NCI-H345 treated with DMSO at 0.1 percent for 48 hours (cell line): Measurements from ENCODE around the gene HECW1.

Experiments used
- DNase-seq: peaks from one replicate; lab custom pipeline; 2025; ENCODE audit not compliant: unreplicated experiment; lab: John Stamatoyannopoulos, UW

The HECW1 gene

DNA sequence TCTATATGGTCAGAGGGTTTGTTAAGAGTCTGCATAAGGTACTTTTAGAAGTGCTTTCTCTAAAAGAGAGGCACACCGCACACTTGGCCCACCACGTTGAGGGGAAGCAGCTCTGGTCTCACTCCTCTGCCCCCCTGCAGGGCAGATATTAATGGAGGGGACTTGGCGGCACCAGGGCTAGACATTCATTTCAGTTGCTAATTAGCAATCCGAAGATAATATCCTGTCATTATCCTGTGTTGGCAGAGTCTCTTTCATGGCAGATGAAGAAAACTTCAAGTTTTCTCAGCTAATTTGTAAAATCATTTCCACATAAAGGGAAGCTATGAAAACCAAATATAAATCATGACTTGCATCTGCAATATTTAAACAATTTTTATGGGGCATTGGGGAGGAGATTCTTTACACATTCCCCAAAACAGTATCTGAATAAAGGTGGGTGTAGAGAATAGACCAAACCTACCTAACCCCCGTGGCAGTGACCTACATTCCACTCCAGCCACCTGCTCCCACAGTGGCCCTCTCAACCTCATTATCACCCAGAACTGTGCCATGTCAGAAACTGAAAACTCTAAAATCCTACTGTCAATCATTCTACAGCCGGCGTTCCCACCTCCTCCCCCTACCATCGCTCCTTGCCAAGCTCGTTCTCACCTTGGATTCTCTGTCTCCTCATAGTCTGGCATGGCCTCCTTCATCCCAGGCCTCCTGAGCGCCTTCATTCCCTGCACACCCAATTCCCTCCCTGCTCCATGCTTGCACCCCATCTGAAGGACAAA lies 416.3 kb downstream of the HECW1 start:
- DNase-seq: no peak

DNA sequence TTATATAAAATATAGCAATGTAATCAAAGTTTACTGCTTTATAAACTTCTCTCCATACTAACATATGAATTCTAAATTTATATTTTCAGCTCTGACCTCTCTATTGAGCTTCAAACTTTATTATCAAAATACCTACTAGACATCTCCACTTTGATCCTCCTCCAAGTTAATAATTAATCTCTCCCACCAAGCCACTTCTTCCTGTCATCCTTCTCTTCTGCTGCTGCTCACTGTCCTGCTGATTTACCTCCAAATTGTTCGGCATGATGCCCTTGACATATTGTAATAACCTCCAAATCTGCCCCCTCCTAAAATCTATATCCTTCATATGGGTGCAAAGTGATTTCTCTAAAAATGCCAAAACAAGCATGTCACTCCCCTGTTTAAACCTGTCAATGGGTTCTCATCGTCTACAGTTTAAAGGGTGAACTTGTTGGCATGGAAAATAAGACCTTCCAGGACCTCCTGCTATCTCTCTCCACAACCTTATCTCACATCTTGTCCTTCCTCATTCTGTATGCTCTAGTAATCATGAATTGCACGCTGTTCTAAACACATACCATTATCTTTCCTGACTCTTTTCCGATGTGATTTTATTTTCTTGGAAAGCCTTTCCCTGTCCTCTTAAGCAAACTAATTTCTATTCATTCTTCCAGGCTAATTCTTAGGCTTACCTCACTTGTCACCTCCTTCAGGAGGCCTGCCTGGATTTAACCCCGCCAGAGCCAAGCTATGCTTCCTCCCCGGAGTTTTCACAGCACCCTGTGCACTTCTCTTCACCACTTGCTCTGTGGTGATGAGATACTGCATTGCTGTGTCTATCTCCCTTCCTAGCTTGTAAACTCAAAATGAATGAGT lies 418.3 kb downstream of the HECW1 start:
- no peak for DNase-seq

DNA sequence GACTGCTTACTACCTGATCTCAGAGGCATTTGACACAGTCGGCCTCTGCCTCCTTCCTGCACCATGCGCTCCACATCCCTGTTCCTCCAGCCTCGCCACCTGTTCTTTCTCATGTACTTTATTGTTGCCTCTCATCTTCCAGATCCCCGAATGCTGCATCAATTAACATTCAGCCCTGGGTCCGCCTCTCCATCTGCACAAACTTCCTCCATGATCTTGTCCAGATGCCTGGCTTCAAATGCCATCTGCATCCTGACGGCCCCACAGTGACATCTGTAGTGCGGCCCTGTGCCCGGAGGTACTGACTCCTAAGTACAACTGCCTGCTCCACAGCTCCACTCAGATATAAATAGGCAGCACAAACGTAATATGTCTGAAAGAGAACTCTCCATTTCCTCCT lies 419.3 kb downstream of the HECW1 start:
- DNase-seq: no peak

DNA sequence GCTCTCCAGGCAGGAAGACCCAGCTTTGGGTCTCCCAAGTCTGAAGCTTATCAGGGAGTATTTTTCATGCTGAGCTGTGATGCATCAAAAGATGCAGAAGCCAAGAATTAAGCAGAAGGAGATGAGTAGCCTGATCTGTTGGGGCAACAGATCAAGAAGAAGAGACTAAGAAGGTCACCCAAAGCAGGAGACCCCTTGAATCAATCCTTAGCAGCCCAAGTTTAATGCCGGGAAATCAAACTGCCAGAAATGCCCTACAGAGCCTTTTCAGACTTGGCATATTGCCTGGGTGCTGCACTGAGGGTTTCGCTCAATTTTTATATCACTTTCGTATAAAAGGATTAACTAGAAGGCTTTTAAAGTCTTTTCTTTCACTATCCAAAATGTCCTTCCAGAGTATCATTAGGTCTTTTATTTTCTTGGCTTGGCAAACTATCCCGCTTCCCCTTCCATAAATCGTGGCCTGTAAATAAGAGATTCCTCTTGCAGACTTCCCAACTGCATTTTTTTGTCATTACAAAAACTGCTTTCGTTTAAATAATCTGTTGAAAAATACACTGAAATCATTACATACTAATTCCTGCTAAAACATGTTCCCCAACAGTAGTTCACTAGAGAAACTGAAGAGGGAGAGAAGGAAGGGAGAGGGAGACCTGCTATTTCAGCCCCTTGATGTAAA lies 421.5 kb downstream of the HECW1 start:
- DNase-seq: no peak

DNA sequence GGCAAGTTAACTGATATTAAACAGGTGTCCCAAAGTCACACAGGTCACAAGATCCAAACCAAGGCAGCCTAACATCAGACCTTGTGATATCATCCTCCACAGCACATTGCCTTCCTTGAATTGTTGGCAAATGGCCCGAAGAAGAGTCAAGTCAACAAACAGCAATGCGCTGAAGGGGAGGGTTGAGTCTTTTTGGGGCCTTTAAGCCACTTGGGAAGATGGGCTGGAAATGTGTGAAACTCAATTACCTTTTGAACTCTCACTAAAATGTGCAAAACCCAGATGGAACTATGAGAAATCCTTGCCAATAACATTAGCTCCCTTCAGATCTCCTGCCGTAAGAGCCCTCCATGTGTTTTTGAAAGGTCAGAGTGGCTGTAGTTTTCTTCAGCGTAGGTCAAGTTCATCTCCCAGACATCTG lies 422.6 kb downstream of the HECW1 start:
- DNase-seq: no peak

DNA sequence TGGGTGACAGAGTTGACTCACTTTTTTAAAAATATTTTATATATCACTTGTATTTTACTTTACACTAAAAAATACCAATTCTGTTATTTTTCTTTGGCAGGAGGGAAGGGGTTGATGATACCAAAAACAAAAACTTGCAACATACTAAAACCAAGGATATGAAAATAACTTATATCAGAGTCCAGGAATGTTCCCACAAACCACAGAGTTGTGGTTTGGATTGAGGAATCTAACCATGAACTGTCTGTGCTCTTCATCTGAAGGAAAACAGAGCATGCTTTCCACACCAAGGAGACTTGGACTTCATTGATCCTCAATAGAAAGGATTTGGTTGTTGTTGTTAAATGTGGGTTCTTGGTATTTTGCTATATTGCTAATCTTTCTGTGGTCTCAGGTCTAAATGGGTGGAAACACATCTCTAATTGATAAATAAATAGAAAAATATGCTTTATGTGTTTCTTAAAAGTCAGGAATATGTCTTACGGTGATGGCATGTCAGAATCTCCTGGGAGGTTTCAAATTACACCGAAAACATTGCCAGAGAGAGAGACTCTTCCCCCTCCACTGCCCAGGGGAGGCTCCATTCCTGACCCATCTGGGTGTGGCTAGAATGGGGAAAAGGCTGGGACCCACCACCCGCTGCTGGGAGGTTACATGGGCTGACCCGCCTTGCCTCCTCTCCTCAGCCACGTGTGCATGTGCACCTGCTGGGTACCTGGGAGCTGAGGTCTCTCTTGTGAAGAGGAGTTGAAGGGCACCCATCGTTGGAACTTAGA lies 423.6 kb downstream of the HECW1 start:
- DNase-seq: no peak

DNA sequence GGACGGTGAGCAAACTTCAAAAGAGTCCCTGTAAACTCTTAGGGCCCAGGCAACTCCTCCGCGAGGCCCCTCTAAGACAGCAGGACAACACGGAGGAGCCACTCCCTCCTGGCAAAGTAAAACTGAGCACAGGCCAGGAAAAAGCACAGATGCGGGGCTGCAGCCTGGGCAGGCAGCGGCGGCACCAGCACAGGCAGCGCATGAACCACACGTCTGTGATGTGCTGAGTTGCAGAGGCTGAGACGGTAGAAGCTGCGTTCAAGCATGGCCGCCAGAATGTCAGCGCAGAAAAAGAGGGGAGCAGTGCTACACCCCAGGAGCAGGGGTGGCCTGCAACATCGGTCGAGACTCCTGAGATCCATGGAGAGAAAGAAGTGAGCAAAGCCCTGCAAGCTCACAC lies 424.3 kb downstream of the HECW1 start:
- no peak for DNase-seq

DNA sequence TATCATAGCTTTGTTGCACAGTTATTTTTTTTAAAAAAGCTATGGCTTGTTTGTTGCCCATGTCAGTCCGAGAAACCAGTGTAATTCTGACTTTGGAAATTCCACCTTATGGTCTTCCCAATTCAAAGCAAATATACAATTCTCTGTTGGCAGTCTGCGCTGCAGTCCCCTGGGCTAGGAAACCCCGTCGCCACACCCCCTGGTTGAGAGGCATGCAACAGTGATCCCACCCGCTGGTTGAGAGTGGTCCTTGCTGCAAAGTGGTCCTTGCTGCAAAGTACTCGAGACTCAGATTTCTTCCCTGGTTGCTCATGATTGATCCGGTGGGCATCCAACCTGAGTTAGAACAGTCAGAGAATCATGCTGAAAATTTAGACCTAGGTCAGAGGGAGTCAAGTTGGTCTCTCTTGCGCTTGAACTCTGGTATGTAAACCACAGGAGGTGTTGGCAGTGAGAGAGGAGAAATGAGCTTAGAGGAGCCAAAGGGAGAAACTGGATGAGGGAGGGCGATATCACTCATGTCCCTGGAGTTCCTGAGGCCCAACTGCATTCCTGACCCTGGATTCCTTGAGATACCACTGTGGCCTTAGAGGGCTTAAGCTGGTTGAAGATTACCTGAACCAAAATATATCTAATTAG lies 425.4 kb downstream of the HECW1 start:
- no peak for DNase-seq

DNA sequence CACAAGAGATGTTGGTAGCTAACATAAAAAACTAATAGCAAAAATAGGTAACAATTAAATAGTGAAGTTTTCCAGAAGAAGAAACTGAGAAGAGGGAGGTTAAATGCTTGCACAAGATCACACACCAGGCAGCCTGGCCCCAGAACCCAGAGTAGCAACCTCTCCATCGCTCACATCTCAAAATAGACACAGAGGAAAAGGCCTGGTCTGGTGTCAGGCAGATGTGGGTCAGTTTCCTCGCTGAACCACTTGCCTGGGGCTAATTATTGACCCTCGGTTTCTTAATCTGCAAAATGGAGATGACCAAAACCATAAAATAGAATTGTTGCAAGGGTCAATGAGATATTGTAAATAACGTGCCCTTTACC lies 425.9 kb downstream of the HECW1 start:
- DNase-seq: no peak

DNA sequence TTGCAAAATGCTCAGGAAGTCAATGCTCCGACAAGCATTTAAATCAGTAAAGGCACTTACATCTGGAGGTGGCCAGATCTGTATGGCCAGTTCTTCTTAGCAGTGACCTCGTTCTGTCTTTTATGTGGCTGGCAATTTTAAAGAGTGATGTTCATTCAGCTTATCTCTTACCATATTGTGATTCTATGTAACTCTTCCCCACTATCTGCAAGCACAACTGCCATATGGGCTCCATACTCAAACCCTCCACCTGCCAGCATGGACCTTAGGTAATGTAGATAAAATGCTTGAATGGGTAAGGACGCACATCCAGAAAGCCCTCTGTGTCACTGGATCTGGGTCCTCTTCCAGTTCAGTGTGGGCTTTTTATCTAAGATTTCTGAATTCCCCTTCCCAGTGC lies 428.0 kb downstream of the HECW1 start:
- DNase-seq: no peak

DNA sequence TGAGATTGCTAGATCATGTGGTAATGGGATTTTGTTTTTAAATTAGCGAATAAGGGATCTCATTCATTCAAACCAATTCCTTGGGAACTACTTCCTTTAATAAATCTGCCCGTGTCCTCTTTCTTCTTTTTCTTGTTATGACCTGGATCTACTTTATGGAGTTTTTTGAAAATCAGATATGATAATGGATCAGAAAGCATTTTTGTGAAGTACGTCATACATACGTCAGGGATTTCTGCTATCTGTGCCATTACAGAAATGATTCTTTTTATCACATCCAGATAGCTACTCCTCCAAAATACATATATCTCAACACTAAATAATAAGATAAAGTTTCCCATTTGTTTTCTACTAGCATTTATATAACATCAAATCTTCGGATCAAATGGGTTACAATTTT lies 430.3 kb downstream of the HECW1 start:
- DNase-seq: no peak

DNA sequence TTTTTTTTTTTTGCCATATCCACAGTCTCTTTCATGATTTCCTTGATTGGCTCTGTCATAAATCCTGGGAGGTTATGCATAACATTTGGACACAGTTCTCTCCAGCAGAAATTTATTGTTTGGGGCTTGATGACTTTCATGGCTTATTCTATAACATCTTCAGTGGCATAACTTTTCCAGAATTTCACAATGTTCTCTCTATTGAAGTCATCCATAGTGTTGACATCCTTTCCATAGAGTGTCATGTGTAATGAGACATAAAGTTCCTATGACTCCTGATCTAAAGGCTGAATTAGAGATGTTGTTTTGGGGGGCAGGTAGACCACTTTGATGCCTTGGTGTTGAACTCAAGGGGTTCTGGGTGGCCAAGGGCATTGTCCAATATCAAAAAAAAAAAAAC lies 433.8 kb downstream of the HECW1 start:
- DNase-seq: no peak

DNA sequence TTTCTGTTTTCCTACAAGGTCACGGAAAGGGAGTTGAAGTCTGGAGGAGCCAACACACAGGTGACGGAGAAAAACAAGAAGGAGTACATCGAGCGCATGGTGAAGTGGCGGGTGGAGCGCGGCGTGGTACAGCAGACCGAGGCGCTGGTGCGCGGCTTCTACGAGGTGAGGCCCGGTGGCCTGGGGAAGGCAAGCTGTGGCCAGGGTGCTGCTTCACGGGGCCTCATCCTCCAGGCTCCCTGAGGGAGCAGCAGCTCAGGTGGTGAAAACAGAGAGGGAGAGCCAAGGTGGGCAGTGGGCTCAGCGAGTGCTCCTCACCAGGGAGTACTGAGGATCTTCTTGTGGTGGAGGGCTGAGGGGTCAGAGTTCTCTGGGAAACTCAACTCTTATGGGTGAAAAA lies 438.0 kb downstream of the HECW1 start:
- DNase-seq: no peak

DNA sequence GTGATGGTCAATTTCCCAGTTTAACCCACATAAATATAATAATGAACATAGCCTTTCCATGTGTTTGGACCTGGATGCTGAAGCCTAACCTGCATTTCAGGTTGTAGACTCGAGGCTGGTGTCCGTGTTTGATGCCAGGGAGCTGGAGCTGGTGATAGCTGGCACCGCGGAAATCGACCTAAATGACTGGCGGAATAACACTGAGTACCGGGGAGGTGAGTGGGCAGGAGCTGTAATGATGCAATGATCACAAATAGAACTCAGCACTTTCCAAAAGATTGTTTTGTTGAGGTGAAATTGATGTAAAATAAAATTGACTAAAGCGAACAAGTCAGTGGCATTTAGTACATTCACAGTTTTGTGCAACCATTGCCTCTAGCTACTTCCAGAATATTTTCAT lies 439.7 kb downstream of the HECW1 start:
- no peak for DNase-seq

DNA sequence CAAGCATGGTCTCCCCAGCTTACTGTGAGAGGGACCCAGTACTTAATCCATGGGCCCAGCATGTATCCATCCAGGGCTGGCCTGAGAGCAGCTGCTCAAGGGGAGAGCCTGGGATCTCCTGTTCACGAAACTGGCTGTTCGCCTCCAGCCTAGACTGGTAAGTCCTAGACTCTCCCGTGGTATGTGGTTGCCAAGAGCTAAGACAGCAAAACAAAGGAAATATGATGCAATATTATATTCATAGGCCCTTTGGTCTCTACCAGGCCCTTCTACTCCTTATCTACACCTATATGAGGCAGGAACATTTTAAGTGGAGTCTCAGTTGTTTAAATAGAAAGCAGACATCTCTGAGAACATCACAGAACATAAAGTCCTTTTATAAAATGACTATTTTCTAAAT lies 441.6 kb downstream of the HECW1 start:
- DNase-seq: no peak

DNA sequence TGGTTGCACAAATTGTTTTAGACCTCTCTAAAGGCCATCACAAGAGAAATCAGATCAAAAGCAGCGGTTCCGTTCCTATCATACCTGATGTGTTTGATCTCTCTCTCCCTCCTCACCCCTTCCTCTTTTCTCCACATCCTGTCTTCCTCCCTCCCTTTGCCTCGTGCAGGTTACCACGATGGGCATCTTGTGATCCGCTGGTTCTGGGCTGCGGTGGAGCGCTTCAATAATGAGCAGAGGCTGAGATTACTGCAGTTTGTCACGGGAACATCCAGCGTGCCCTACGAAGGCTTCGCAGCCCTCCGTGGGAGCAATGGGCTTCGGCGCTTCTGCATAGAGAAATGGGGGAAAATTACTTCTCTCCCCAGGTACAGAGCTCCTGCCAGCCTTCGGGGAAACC lies 442.0 kb downstream of the HECW1 start:
- DNase-seq: no peak

DNA sequence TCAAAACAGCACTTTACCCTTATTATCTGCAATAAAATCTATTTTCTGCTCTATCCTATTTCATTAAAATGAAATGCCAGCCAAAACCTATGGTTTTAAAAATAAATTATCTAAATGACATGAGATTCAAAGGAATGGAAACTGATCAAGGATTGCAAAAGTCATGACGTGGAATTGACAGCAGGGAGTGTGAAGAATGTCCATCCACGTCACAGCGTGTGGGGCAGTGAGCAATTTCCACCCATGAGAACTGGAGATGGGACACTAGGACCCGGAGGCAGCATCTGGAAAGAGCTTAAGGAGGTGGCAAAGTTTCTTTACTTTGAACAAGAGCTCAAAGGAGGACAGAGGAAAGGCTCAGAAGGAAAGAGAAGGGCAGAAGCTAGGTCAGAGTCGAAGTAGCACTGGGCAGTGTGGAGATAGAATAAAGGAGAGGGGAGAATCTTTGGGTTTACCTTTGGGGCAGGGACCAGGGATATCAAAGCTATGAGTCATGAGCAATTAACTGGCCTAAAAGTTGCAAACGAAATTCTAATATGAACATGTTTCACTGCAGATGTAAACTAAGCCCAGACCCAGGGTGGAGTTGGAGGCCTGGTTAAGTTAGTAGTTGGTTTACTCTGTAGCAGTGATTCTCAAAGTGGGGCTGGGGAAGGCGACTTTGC lies 445.5 kb downstream of the HECW1 start:
- no peak for DNase-seq

DNA sequence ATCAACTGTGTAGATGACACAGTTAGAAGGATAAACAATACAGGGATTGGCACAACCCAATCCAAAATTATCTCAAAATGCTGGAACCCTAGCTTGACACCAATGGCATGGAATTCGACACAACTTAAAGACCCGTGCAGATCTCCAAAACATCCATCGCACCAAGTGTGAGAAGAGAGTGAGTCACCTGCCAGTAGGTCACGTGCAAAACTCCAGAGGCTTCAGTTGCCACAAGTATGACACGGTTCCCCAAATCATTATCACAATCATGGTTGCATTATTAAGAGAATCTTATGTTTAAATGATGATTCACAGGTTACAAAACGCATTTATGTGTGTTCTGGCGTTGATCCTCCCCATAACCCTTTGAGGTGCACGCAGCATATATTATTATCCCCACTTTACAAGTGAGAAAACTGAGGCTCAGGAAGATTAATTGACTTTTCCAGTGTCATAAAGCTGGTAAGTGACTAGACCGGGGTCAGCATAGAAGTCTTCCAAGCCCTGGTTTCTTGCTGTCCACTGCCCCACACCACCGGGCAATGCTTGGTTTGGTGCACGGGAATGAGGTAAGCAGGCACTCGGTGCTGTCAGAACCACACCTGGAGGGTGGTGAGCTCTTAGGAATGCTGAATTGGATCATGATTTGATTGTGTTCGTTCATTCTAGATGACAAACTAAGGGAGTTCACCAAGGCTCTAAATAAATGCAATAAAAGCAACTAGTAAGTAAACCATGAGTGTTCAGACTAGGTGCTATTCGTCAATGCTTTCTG lies 446.9 kb downstream of the HECW1 start:
- no peak for DNase-seq

DNA sequence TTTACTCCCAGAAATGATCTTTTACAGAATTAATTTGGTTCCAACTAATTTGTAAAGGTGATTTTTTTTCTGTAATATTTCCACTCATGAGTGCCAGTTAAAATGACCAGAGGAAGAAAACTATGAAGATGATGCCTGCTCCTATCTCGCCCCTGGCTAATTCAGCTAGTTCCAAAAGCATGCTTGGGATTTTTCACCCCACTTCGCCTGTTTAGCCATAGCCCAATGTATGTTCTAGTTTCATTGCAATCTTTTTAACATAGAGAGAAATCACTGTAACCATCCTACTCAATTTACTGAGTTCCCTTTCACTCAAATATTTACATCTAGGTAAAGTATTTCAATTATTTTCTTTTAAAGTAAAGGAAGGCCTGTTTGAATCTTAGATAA lies 447.5 kb downstream of the HECW1 start:
- DNase-seq: no peak
